K562 (cell line): ENCODE results near the gene SHOC1. TPM values are rescaled to one million over a fixed set of nuclear protein-coding genes. Genes with fewer than 3 reads are reported as not detected.

Experiments
- ATAC-seq: fragments of 200-7000 bp; cut with Tn5 transposase; 3 replicates; pipeline ENCODE4 v1.9.1; 2020; ENCODE audit warnings: moderate library complexity
- BruUV-seq: library from RNA; stranded (reverse); fragments of 400-500 nt; replicated peaks from 2 replicates; lab custom pipeline; 2021; lab: Mats Ljungman, UMichigan
- CTCF ChIA-PET: fragments of 300-600 bp; formaldehyde crosslinking; extraction: SDS; loops from one replicate; lab custom pipeline; 2021; ENCODE audit warnings: low intra/inter-chr PET ratio; lab: Yijun Ruan, JAX
- POLR2A ChIA-PET: fragments of 300-600, 350-650 bp; sonication (Branson Sonifier 250); formaldehyde crosslinking; extraction: SDS; loops from one replicate; lab custom pipeline; 2021; ENCODE audit warnings: antibody characterized with exemption, inconsistent platforms; lab: Yijun Ruan, JAX
- DNase-seq, 4 experiments: peaks; one replicate each; pipeline versions ENCODE4 v3.0.0 to v3.0.0-alpha.2; 2011 to 2018; ENCODE audit warnings: low spot score in 3 of 4, mixed read lengths in 3 of 4; ENCODE audit errors: extremely low read depth in 1 of 4
- FAIRE-seq: peaks from 2 replicates; lab custom pipeline; 2011; peaks lifted over from hg19 to GRCh38; lab: Jason Lieb, UNC
- H2AFZ ChIP-seq: 2 replicates; pipeline ENCODE4 v1.6.0; 2011; ENCODE audit warnings: low read depth, low read length, control low read depth, inconsistent platforms
- H3K27ac ChIP-seq: fragments of 200-600 bp; 3 replicates; pipeline ENCODE4 v1.8.0; 2011; ENCODE audit warnings: low read depth, mild to moderate bottlenecking, control low read depth, inconsistent platforms, low read length, moderate library complexity, mixed read lengths; ENCODE audit errors: extremely low read depth
- H3K27me3 ChIP-seq, 2 experiments: fragments of 300-600 bp in 1 of 2; 2 replicates in 1 of 2; 3 replicates in 1 of 2; pipeline versions ENCODE4 v1.6.0 to v1.8.0; 2011; ENCODE audit warnings: inconsistent platforms in 2 of 2, low read length in 2 of 2, mild to moderate bottlenecking in 1 of 2, mixed read lengths in 1 of 2, moderate library complexity in 1 of 2; ENCODE audit not compliant: control insufficient read depth in 2 of 2, insufficient read depth in 2 of 2
- H3K36me3 ChIP-seq: fragments of 300-600 bp; 3 replicates; pipeline ENCODE4 v1.8.0; 2011; ENCODE audit warnings: mild to moderate bottlenecking, low read length, inconsistent platforms; ENCODE audit not compliant: control insufficient read depth, insufficient read depth
- H3K4me1 ChIP-seq, 2 experiments: fragments of 200-600 bp in 1 of 2; replicated peaks in 1 of 2; 2 replicates in 1 of 2; 3 replicates in 1 of 2; pipeline versions ENCODE4 v1.5.1 to v1.8.0; 2011; ENCODE audit warnings: inconsistent platforms in 2 of 2, low read length in 2 of 2, mild to moderate bottlenecking in 1 of 2, mixed read lengths in 1 of 2, moderate library complexity in 1 of 2; ENCODE audit not compliant: control insufficient read depth in 2 of 2, insufficient read depth in 2 of 2
- H3K4me2 ChIP-seq: 2 replicates; pipeline ENCODE4 v1.6.1; 2011; ENCODE audit warnings: low read length, control low read depth, inconsistent platforms, mixed read lengths; ENCODE audit not compliant: insufficient read depth
- H3K4me3 ChIP-seq: fragments of 200-600 bp; sonication (generic), shearing (Covaris generic); 2 replicates; pipeline ENCODE4 v1.5.1; 2016; ENCODE audit warnings: control low read depth, inconsistent platforms
- H3K79me2 ChIP-seq: fragments of 200-600 bp; 3 replicates; pipeline ENCODE4 v1.8.0; 2011; ENCODE audit warnings: low read length, inconsistent platforms; ENCODE audit not compliant: control insufficient read depth, insufficient read depth
- H3K9ac ChIP-seq, 2 experiments: 2 replicates each; pipeline versions ENCODE4 v1.6.0 to v1.6.1; 2011; ENCODE audit warnings: low read depth in 2 of 2, low read length in 2 of 2, control low read depth in 1 of 2, inconsistent platforms in 1 of 2, mild to moderate bottlenecking in 1 of 2, mixed read lengths in 1 of 2; ENCODE audit not compliant: insufficient read depth in 1 of 2
- H3K9me1 ChIP-seq: one replicate; pipeline ENCODE4 v1.6.0; 2011; ENCODE audit warnings: inconsistent platforms, mild to moderate bottlenecking, low read length, moderate library complexity; ENCODE audit not compliant: control insufficient read depth, insufficient read depth
- H3K9me3 ChIP-seq: replicated peaks from 2 replicates; pipeline ENCODE4 v1.5.1; 2011; ENCODE audit warnings: low read depth, low read length, inconsistent platforms; ENCODE audit not compliant: control insufficient read depth, insufficient read depth
- H4K20me1 ChIP-seq: replicated peaks from 2 replicates; pipeline ENCODE4 v1.6.1; 2011; ENCODE audit warnings: low read length, inconsistent platforms, mixed read lengths; ENCODE audit not compliant: control insufficient read depth, insufficient read depth
- AFF4 ChIP-seq: sonication (generic); formaldehyde crosslinking; IDR thresholded peaks from 2 replicates; pipeline ENCODE4 v1.8.0; 2023; ENCODE audit warnings: mild to moderate bottlenecking, missing genetic modification reagents
- GATA2 ChIP-seq: sonication (generic); formaldehyde crosslinking; IDR thresholded peaks from 2 replicates; pipeline ENCODE4 v1.4.0; 2020; ENCODE audit warnings: mild to moderate bottlenecking, missing genetic modification reagents
- HOXB6 ChIP-seq: fragments of 250-450 bp; sonication (Bioruptor Pico); IDR thresholded peaks from 2 replicates; pipeline ENCODE4 v1.5.1; 2022; ENCODE audit warnings: mild to moderate bottlenecking, borderline replicate concordance
- IRF2 ChIP-seq: sonication (generic); formaldehyde crosslinking; IDR thresholded peaks from 2 replicates; pipeline ENCODE4 v1.8.1; 2022; ENCODE audit warnings: mild to moderate bottlenecking, missing genetic modification reagents
- JUN ChIP-seq, 2 experiments: sonication (generic) in 1 of 2; formaldehyde crosslinking in 1 of 2; IDR thresholded peaks; 2 replicates each; pipeline versions ENCODE4 v1.6.1 to v1.8.0; 2012 to 2022; ENCODE audit warnings: borderline replicate concordance in 2 of 2, mild to moderate bottlenecking in 2 of 2, improper control_type of control experiment in 1 of 2, low read depth in 1 of 2, low read length in 1 of 2, missing genetic modification reagents in 1 of 2
- MLX ChIP-seq, 2 experiments: fragments of 450-650 bp in 1 of 2; sonication (generic) in 1 of 2; formaldehyde crosslinking; conservative IDR thresholded peaks; 2 replicates each; pipeline versions ENCODE4 v1.4.0 to v1.8.1; 2020 to 2022; ENCODE audit warnings: mild to moderate bottlenecking in 1 of 2, missing genetic modification reagents in 1 of 2
- TAF1 ChIP-seq: IDR thresholded peaks from 2 replicates; pipeline ENCODE4 v1.6.1; 2011; ENCODE audit warnings: mild to moderate bottlenecking, low read length, moderate library complexity; ENCODE audit not compliant: insufficient read depth, control insufficient read depth, severe bottlenecking; ENCODE audit errors: extremely low read depth
- ZBTB49 ChIP-seq: sonication (generic); formaldehyde crosslinking; IDR thresholded peaks from 2 replicates; pipeline ENCODE4 v1.8.0; 2022; ENCODE audit warnings: missing genetic modification reagents, mild to moderate bottlenecking, borderline replicate concordance
- in situ Hi-C: fragments of 300-500 bp; cut with MboI; formaldehyde crosslinking; loops from 4 replicates; pipeline ENCODE4 v1.15.0; 2018; ENCODE audit warnings: inconsistent platforms, mixed read lengths
- intact Hi-C: fragments of 100-400 bp; cut with micrococcal nuclease; formaldehyde crosslinking; loops from 2 replicates; pipeline ENCODE4 v1.14.2; 2022
- polyA plus RNA-seq, 8 experiments: library from polyadenylated mRNA; depleted of rRNA in 4 of 8; stranded (reverse) in 5 of 8; unstranded in 3 of 8; fragments of >200 nt; fragmentation: Nextera tagmentation in 2 of 8; fragmentation: Illumina TruSeq in 1 of 8; extraction: Ambion mirVana in 2 of 8; extraction: Trizol in 1 of 8; gene quantifications; 2 replicates each; pipeline versions ENCODE4 v1.2.1 to v1.2.3, GENCODE V29; 2011 to 2014; ENCODE audit warnings: inconsistent platforms in 1 of 8, missing spikeins in 1 of 8
- total RNA-seq, 7 experiments: library from RNA; depleted of rRNA in 6 of 7; stranded (reverse); fragments of >200 nt in 6 of 7; fragmentation: Illumina TruSeq in 2 of 7; extraction: Trizol in 2 of 7; gene quantifications; 2 replicates each; pipeline versions ENCODE4 v1.2.1 to v1.2.3, GENCODE V29; 2011 to 2021; ENCODE audit warnings: low replicate concordance in 1 of 7

The SHOC1 gene
- total and polyA plus RNA-seq, 9 of the 15 experiments (the other 6 are each of a cell fraction or from before 2014, with no cell fraction given), result 0.03 to 0.09 (median 0.04) TPM; not detected in 6

GRCh38 chr9:111799506-111799905 lies 4.8 kb upstream of the SHOC1 start:
- TF ChIP-seq IRF2 (CRISPR knock-in tag) (no peak), GATA2 (CRISPR knock-in tag) (no peak)
- peaks cover 0 to 5% of the 10 kb centered on the region in 2 experiments; a peak in 1 of 5 replicates for H3K4me1 ChIP-seq
- in situ Hi-C loops (no loop called here), intact Hi-C loops (no loop called here)
- DNase-seq (no peak), FAIRE-seq (no peak), ATAC-seq (no peak)
- no peak overlapping the region for H3K27ac ChIP-seq
- no peak overlapping the region for H3K4me2 ChIP-seq
- POLR2A ChIA-PET, result interaction anchor here (0.5 kb wide), 1 partner anchor 1325 kb away, joined by 3 read pairs; no protein-coding TSS in a partner anchor
- no peak overlapping the region for H3K9ac ChIP-seq
- H3K9me1 ChIP-seq, result no peaks in the 10 kb centered on the region
- H3K36me3 ChIP-seq, result no peaks in the 10 kb centered on the region
- H4K20me1 ChIP-seq, result no peaks in the 10 kb centered on the region
- no peaks in the 10 kb centered on the region for H3K79me2 ChIP-seq
- CTCF ChIA-PET, result no interaction called here
- H3K4me3 ChIP-seq, result no peak overlapping the region
- H3K27me3 ChIP-seq, result no peaks in the 10 kb centered on the region
- no TSS peak for BruUV-seq
- H2AFZ ChIP-seq, result no peak overlapping the region
- no peaks in the 10 kb centered on the region for H3K9me3 ChIP-seq

GRCh38 chr9:111798786-111799185 lies 4.0 kb upstream of the SHOC1 start:
- Histone ChIP-seq H3K4me3 (no peak overlapping the region), H3K9me1 (no peaks in the 10 kb centered on the region), H3K4me2 (no peak overlapping the region), H3K79me2 (no peaks in the 10 kb centered on the region), H3K27ac (no peak overlapping the region), H3K9ac (no peak overlapping the region), H3K27me3 (no peaks in the 10 kb centered on the region), H3K4me1 (peaks cover 0 to 5% of the 10 kb centered on the region in 2 experiments; a peak in 1 of 5 replicates), H2AFZ (no peak overlapping the region), H3K9me3 (no peaks in the 10 kb centered on the region), H4K20me1 (no peaks in the 10 kb centered on the region), H3K36me3 (no peaks in the 10 kb centered on the region)
- intact Hi-C loops, result no loop called here
- ATAC-seq (no peak), DNase-seq (no peak), FAIRE-seq (no peak)
- CTCF ChIA-PET, result no interaction called here
- in situ Hi-C loops, result no loop called here
- POLR2A ChIA-PET, result no interaction called here
- no TSS peak for BruUV-seq
- TF ChIP-seq ZBTB49 (no peak), MLX (CRISPR knock-in tag; conservative IDR thresholded peaks at IDR 0.05) (no peak), HOXB6 (CRISPR knock-in tag) (no peak), AFF4 (CRISPR knock-in tag) (no peak), TAF1 (no peak), JUN (IDR thresholded peaks at IDR 0.05; ENCODE audit: borderline replicate concordance, low read depth, low read length) (no peak), JUN (CRISPR knock-in tag; IDR thresholded peaks at IDR 0.05; ENCODE audit: borderline replicate concordance) (no peak)
